Suprapubic skin (tissue), 4 donors: ENCODE measurements around the gene ZCCHC2. TPM values are rescaled to one million over a fixed set of nuclear protein-coding genes. Genes with fewer than 3 reads are reported as not detected.

Experiments
- DNase-seq, 2 donors: peaks; one replicate each; pipeline ENCODE4 v3.0.0-alpha.2; 2019; ENCODE audit warnings: low spot score in 2 of 2
- H3K27ac ChIP-seq: fragments of 200-600 bp; sonication (generic); one replicate; pipeline ENCODE4 v1.5.1; 2019
- H3K27me3 ChIP-seq: fragments of 200-600 bp; sonication (generic); one replicate; pipeline ENCODE4 v1.5.1; 2019
- H3K36me3 ChIP-seq: fragments of 200-600 bp; sonication (generic); one replicate; pipeline ENCODE4 v1.5.1; 2019
- H3K4me1 ChIP-seq: fragments of 200-600 bp; sonication (generic); one replicate; pipeline ENCODE4 v1.5.1; 2019
- H3K4me3 ChIP-seq: fragments of 200-600 bp; sonication (generic); one replicate; pipeline ENCODE4 v1.5.1; 2019; ENCODE audit warnings: mild to moderate bottlenecking
- H3K9me3 ChIP-seq: fragments of 200-600 bp; sonication (generic); one replicate; pipeline ENCODE4 v1.5.1; 2019
- CTCF ChIP-seq, 2 donors: fragments of 200-600 bp in 1 of 2; fragments of 450-650 bp in 1 of 2; sonication (generic) in 1 of 2; IDR thresholded peaks; one replicate each; pipeline ENCODE4 v1.5.1; 2016 to 2019; ENCODE audit warnings: antibody characterized with exemption in 2 of 2, mild to moderate bottlenecking in 1 of 2, moderate library complexity in 1 of 2
- EP300 ChIP-seq: sonication (generic); formaldehyde crosslinking; IDR thresholded peaks from one replicate; pipeline ENCODE4 v1.6.1; 2017; ENCODE audit warnings: antibody characterized with exemption
- POLR2A ChIP-seq, 2 donors: fragments of 450-650 bp; IDR thresholded peaks; one replicate each; pipeline ENCODE4 v1.6.1; 2017; ENCODE audit warnings: antibody characterized with exemption in 2 of 2, mild to moderate bottlenecking in 2 of 2, moderate library complexity in 2 of 2
- POLR2AphosphoS5 ChIP-seq, 3 donors: sonication (generic); formaldehyde crosslinking; IDR thresholded peaks; one replicate each; pipeline ENCODE4 v1.6.1; 2017; ENCODE audit warnings: antibody characterized with exemption in 3 of 3
- WGBS: methylation state at CpG from one replicate; pipeline ENCODE4 v1.1.5; 2018; 5-methylcytosine and 5-hydroxymethylcytosine counted together
- total RNA-seq, 4 donors: library from RNA; depleted of rRNA; stranded (reverse); fragments of >200 nt; gene quantifications; one replicate each; pipeline ENCODE4 v1.1.0, GENCODE V29; 2016

The ZCCHC2 gene
- total RNA-seq, 4 donors from 2014 or later = 22.7 to 43.5 (median 32.4) TPM

GRCh38 chr18:62583376-62583775, 60.6 kb downstream of the ZCCHC2 start:
- WGBS = 74% methylated on average over 2 of the region's 2 CpGs
- DNase-seq = no peak
- no peaks in the 10 kb centered on the region for H3K9me3 ChIP-seq

GRCh38 chr18:62584241-62585120, 61.7 kb downstream of the ZCCHC2 start:
- no peaks in the 10 kb centered on the region for H3K36me3 ChIP-seq
- 36% methylated on average over 23 of the region's 23 CpGs for WGBS
- no peak overlapping the region for H3K27ac ChIP-seq
- H3K27me3 ChIP-seq = no peaks in the 10 kb centered on the region
- H3K4me1 ChIP-seq = peaks cover 17% of the 10 kb centered on the region
- H3K4me3 ChIP-seq = no peak overlapping the region
- peak; percentile 95 to 97 for TF ChIP-seq CTCF (IDR thresholded peaks at IDR 0.05)
- TF ChIP-seq EP300 = no peak
- TF ChIP-seq POLR2A (IDR thresholded peaks at IDR 0.05) = no peak
- peak in 1 of 3 donors; percentile 9 for TF ChIP-seq POLR2AphosphoS5 (IDR thresholded peaks at IDR 0.05)
- H3K9me3 ChIP-seq = no peaks in the 10 kb centered on the region
- peak; percentile 89 to 90 for DNase-seq

More at GRCh38 chr18:62583376-62583775, 60.6 kb downstream of the ZCCHC2 start:
- Histone ChIP-seq H3K4me3 (no peak overlapping the region), H3K4me1 (peaks cover 17% of the 10 kb centered on the region), H3K27ac (no peak overlapping the region), H3K27me3 (no peaks in the 10 kb centered on the region), H3K36me3 (peaks cover 8% of the 10 kb centered on the region)
- TF ChIP-seq CTCF (IDR thresholded peaks at IDR 0.05) = no peak
- TF ChIP-seq EP300 = no peak
- no peak for TF ChIP-seq POLR2AphosphoS5 (IDR thresholded peaks at IDR 0.05)
- no peak for TF ChIP-seq POLR2A (IDR thresholded peaks at IDR 0.05)

- DNase-seq = no peak
- H3K36me3 ChIP-seq = no peaks in the 10 kb centered on the region
- no peak for TF ChIP-seq POLR2A (IDR thresholded peaks at IDR 0.05)
- no peak for TF ChIP-seq POLR2AphosphoS5 (IDR thresholded peaks at IDR 0.05)
- no peak for TF ChIP-seq CTCF (IDR thresholded peaks at IDR 0.05)
- no peaks in the 10 kb centered on the region for H3K9me3 ChIP-seq
- no peaks in the 10 kb centered on the region for H3K27me3 ChIP-seq
- no peak overlapping the region for H3K27ac ChIP-seq
- H3K4me3 ChIP-seq = peak overlapping the region; percentile 14
- H3K4me1 ChIP-seq = peaks cover 17% of the 10 kb centered on the region
- WGBS = 77% methylated on average over 16 of the region's 16 CpGs
These were observed 62.7 kb downstream of the ZCCHC2 start for GRCh38 chr18:62585274-62586150.

- no peak overlapping the region for H3K27ac ChIP-seq
- H3K4me1 ChIP-seq = peaks cover 17% of the 10 kb centered on the region
- no peak for TF ChIP-seq POLR2AphosphoS5 (IDR thresholded peaks at IDR 0.05)
- peak; percentile 29 to 76 for TF ChIP-seq CTCF (IDR thresholded peaks at IDR 0.05)
- H3K9me3 ChIP-seq = no peaks in the 10 kb centered on the region
- 36% methylated on average over 14 of the region's 14 CpGs for whole genome bisulfite sequencing
- H3K36me3 ChIP-seq = no peaks in the 10 kb centered on the region
- peak overlapping the region; percentile 14 for H3K4me3 ChIP-seq
- H3K27me3 ChIP-seq = no peaks in the 10 kb centered on the region
- no peak for DNase-seq
These were observed 63.4 kb downstream of the ZCCHC2 start for GRCh38 chr18:62586151-62586774.
